Activated naive CD4-positive, alpha-beta T cell treated with anti-CD3 and anti-CD28 coated beads, Interleukin-2, amount 50 U/mL, for 24 hours (primary cell): ENCODE results near the gene KCNIP4.

Experiments used
- H3K27ac Mint-ChIP-seq: one replicate; pipeline ENCODE4 v1.8.0; 2021; ENCODE audit warnings: mild to moderate bottlenecking, mixed read lengths
- H3K27me3 Mint-ChIP-seq: one replicate; pipeline ENCODE4 v1.8.0; 2021; ENCODE audit warnings: mixed read lengths
- H3K36me3 Mint-ChIP-seq: one replicate; pipeline ENCODE4 v1.8.0; 2021; ENCODE audit warnings: mixed read lengths
- H3K4me1 Mint-ChIP-seq: one replicate; pipeline ENCODE4 v1.8.0; 2021; ENCODE audit warnings: mixed read lengths
- H3K4me3 Mint-ChIP-seq: one replicate; pipeline ENCODE4 v1.8.0; 2021; ENCODE audit warnings: mild to moderate bottlenecking, mixed read lengths
- H3K9me3 Mint-ChIP-seq: one replicate; pipeline ENCODE4 v1.8.0; 2021; ENCODE audit warnings: mixed read lengths

The KCNIP4 gene

DNA sequence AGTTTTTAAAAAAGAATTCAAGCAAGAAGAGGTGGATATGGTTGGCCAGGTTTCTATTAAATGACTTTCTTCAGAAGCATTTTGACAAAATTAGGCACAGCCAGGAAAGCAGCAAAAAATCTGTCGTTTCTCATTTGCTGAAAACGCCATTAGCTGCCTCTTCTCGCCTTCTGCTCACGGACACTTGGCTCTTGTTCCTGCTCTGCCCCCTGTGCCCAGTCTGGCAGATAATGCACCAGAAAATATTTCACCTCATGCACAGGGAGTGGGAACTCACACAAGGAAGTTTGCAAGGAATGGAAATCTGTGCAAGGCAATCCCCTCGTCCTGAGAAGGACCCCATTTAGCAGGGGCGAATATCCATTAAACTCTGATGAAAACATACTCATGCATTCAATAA lies 988.3 kb downstream of the KCNIP4 start:
- Mint-ChIP-seq H3K9me3 (no peaks in the 10 kb centered on the region), H3K4me3 (no peak overlapping the region), H3K27me3 (no peaks in the 10 kb centered on the region), H3K27ac (no peak overlapping the region), H3K4me1 (peaks cover 8% of the 10 kb centered on the region), H3K36me3 (no peaks in the 10 kb centered on the region)

- H3K4me3 Mint-ChIP-seq = no peak overlapping the region
Measured at GRCh38 chr4:20954541-20954940, 994.0 kb downstream of the KCNIP4 start.

DNA sequence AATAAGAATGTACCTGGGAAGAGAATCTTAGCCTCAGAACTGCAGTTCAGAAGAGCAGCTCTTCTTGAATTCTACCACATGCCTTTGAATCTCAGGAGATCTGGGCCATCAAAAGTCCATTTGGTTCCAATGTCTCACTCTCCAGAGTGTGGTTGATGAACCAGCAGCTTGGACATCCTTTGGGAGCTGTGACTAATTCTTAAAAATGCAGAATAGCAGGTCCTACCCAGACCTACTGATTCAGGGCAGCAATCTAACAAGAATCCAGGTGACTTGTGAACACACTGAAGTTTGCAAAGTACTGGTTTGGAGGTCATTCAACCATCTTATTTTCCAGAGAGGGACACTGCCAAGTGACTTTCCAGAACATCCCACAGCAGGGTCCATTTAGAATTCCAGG lies 1003.6 kb downstream of the KCNIP4 start:
- Mint-ChIP-seq H3K27me3 (no peaks in the 10 kb centered on the region), H3K36me3 (no peaks in the 10 kb centered on the region), H3K4me1 (no peaks in the 10 kb centered on the region), H3K9me3 (no peaks in the 10 kb centered on the region), H3K4me3 (no peak overlapping the region), H3K27ac (no peak overlapping the region)

More at GRCh38 chr4:20954541-20954940, 994.0 kb downstream of the KCNIP4 start:
- Mint-ChIP-seq H3K9me3 (peaks cover 8% of the 10 kb centered on the region), H3K36me3 (no peaks in the 10 kb centered on the region), H3K4me1 (peaks cover 6% of the 10 kb centered on the region), H3K27me3 (no peaks in the 10 kb centered on the region), H3K27ac (no peak overlapping the region)

DNA sequence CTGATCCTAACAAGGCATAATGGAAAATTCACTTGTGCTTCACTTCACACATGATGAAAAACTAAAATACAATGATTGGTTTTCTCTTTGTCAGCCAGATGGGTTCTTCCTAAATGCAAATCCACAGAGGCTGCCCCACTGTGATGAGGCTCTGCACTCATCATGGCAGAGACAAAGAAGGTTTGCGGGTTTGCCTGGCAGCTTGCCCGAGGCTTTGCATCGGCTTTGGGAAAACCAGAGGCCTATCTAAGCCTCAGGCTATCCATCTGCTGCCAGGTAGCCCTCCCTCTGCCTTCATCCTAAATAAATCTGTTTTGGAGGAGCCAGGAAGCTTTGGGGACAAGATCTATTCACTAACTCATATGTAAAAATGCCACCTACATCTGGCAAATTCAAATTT lies 1004.1 kb downstream of the KCNIP4 start:
- H3K36me3 Mint-ChIP-seq = no peaks in the 10 kb centered on the region
- no peaks in the 10 kb centered on the region for H3K9me3 Mint-ChIP-seq
- no peaks in the 10 kb centered on the region for H3K27me3 Mint-ChIP-seq
- no peaks in the 10 kb centered on the region for H3K4me1 Mint-ChIP-seq
- H3K4me3 Mint-ChIP-seq = no peak overlapping the region
- H3K27ac Mint-ChIP-seq = no peak overlapping the region

- Mint-ChIP-seq H3K27ac (no peak overlapping the region), H3K36me3 (no peaks in the 10 kb centered on the region), H3K27me3 (no peaks in the 10 kb centered on the region), H3K4me3 (no peak overlapping the region), H3K9me3 (no peaks in the 10 kb centered on the region), H3K4me1 (no peaks in the 10 kb centered on the region)
Measured at GRCh38 chr4:20938204-20938603, 1010.4 kb downstream of the KCNIP4 start.

GRCh38 chr4:20926529-20926928 lies 1022.0 kb downstream of the KCNIP4 start:
- H3K27me3 Mint-ChIP-seq = no peaks in the 10 kb centered on the region
- no peaks in the 10 kb centered on the region for H3K9me3 Mint-ChIP-seq
- no peak overlapping the region for H3K4me3 Mint-ChIP-seq
- no peaks in the 10 kb centered on the region for H3K36me3 Mint-ChIP-seq
- no peaks in the 10 kb centered on the region for H3K4me1 Mint-ChIP-seq
- no peak overlapping the region for H3K27ac Mint-ChIP-seq

DNA sequence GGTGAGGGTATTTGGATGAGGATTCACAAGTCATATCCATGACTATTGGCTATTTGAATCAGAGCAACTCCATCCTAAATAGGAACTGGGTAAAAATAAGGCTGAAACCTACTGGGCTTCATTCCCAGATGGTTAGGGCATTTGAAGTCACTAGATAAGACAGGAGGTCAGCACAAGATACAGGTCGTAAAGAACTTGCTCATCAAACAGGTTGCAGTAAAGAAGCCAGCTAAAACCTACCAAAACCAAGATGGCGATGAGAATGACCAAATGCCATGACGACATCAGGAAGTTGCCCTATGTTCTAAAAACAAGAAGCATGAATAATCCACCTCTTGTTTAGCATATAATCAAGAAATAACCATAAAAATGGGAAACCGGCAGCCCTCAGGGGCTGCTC lies 1023.4 kb downstream of the KCNIP4 start:
- Mint-ChIP-seq H3K4me1 (no peaks in the 10 kb centered on the region), H3K4me3 (no peak overlapping the region), H3K27ac (no peak overlapping the region)

GRCh38 chr4:20922962-20923361 lies 1025.6 kb downstream of the KCNIP4 start:
- H3K27ac Mint-ChIP-seq = no peak overlapping the region
- H3K27me3 Mint-ChIP-seq = no peaks in the 10 kb centered on the region
- H3K9me3 Mint-ChIP-seq = no peaks in the 10 kb centered on the region
- peaks cover 10% of the 10 kb centered on the region for H3K4me1 Mint-ChIP-seq
- H3K36me3 Mint-ChIP-seq = no peaks in the 10 kb centered on the region
- no peak overlapping the region for H3K4me3 Mint-ChIP-seq

More for the DNA sequence above, 1023.4 kb downstream of the KCNIP4 start:
- H3K27me3 Mint-ChIP-seq = no peaks in the 10 kb centered on the region
- no peaks in the 10 kb centered on the region for H3K36me3 Mint-ChIP-seq
- H3K9me3 Mint-ChIP-seq = no peaks in the 10 kb centered on the region

- Mint-ChIP-seq H3K27ac (peak overlapping the region; percentile 81), H3K4me3 (peak overlapping the region; percentile 63), H3K27me3 (no peaks in the 10 kb centered on the region), H3K9me3 (no peaks in the 10 kb centered on the region), H3K36me3 (no peaks in the 10 kb centered on the region), H3K4me1 (peaks cover 41% of the 10 kb centered on the region)
Measured at GRCh38 chr4:20916106-20916505, 1032.5 kb downstream of the KCNIP4 start.

DNA sequence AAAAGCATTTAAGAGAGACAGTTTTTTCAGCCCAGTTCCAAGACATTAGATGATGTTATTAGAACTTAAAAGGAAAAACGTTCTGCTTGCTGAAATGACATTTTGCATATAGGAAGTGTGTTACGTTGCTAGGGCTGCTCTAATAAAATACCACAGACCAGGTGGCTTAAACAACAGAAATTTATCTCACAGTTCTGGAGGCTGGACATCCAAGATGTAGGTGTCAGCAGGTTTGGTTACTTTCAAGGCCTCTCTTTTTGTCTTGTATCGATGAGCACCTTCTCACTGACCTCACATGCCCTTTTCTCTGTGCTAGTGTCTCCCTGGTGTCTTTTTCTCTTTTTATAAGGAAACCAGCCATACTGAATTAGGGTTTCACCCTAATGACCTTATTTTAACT lies 1043.6 kb downstream of the KCNIP4 start:
- H3K27ac Mint-ChIP-seq = no peak overlapping the region
- H3K27me3 Mint-ChIP-seq = no peaks in the 10 kb centered on the region
- no peaks in the 10 kb centered on the region for H3K36me3 Mint-ChIP-seq
- no peaks in the 10 kb centered on the region for H3K9me3 Mint-ChIP-seq
- H3K4me3 Mint-ChIP-seq = no peak overlapping the region
- H3K4me1 Mint-ChIP-seq = no peaks in the 10 kb centered on the region

DNA sequence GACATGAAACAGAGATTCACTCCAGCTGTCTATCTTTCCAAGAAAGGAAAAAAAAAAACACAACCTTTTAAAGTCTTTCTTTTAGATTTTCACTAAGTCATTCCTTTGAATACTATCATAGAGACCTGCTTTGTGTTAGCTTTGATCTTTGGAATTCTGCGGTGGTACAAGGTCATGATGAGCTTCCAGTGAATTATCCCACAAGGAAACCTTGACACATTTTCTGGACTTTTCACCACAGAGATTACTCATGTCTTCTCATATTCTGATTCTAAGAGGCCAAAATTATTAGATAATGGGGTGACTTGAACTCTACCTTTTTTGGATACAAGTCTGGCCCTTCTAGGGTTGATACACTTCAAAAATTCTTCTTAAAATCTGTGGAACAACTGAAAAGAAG lies 1046.7 kb downstream of the KCNIP4 start:
- H3K27ac Mint-ChIP-seq = no peak overlapping the region
- no peaks in the 10 kb centered on the region for H3K27me3 Mint-ChIP-seq
- H3K4me1 Mint-ChIP-seq = no peaks in the 10 kb centered on the region
- H3K36me3 Mint-ChIP-seq = no peaks in the 10 kb centered on the region
- no peaks in the 10 kb centered on the region for H3K9me3 Mint-ChIP-seq
- no peak overlapping the region for H3K4me3 Mint-ChIP-seq

DNA sequence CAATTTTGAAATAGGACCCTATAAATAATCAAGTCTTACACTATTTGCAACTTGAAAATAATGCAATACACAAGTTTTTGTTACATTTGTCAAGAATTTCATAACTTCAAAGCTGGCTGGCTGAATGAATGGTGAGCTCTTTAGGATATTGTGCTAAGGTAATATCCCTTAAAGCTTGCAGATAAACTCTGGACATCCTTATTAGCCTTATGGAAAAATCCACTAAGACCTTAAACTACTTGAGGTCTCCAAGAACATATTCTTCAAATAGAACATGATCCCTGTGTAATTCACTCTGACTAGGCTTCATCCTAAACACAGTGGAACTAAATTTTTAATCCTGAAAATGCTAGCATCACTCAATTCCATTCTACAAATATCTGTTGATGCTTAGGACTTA lies 1049.0 kb downstream of the KCNIP4 start:
- H3K9me3 Mint-ChIP-seq = no peaks in the 10 kb centered on the region
- no peaks in the 10 kb centered on the region for H3K36me3 Mint-ChIP-seq
- no peaks in the 10 kb centered on the region for H3K4me1 Mint-ChIP-seq
- no peak overlapping the region for H3K4me3 Mint-ChIP-seq
- no peak overlapping the region for H3K27ac Mint-ChIP-seq
- no peaks in the 10 kb centered on the region for H3K27me3 Mint-ChIP-seq

GRCh38 chr4:20895988-20896387 lies 1052.6 kb downstream of the KCNIP4 start:
- Mint-ChIP-seq H3K4me1 (no peaks in the 10 kb centered on the region), H3K27me3 (no peaks in the 10 kb centered on the region), H3K9me3 (no peaks in the 10 kb centered on the region), H3K4me3 (no peak overlapping the region), H3K36me3 (no peaks in the 10 kb centered on the region), H3K27ac (no peak overlapping the region)

DNA sequence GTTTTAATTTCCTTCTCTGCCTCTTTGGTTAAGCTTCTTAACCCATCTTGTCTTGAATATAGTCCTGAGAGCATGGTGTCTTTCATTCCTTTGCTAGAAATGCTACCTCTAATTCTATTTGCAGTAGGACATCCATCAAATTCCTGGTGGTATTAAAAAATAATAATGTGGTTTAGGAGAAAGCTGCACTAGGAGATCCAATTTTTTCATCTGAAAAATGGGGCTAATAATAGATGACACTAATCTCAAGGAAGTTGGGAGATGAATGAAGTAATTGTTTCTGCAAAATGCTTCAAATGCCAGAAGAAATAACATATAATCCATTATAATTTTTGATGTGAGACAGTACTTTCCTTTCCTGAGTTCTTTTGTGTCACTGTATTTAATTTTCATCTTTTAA lies 1053.4 kb downstream of the KCNIP4 start:
- Mint-ChIP-seq H3K27ac (no peak overlapping the region), H3K4me1 (no peaks in the 10 kb centered on the region), H3K36me3 (no peaks in the 10 kb centered on the region), H3K9me3 (no peaks in the 10 kb centered on the region), H3K27me3 (no peaks in the 10 kb centered on the region), H3K4me3 (no peak overlapping the region)

- Mint-ChIP-seq H3K36me3 (no peaks in the 10 kb centered on the region), H3K27me3 (no peaks in the 10 kb centered on the region), H3K4me1 (no peaks in the 10 kb centered on the region), H3K27ac (no peak overlapping the region), H3K9me3 (peaks cover 9% of the 10 kb centered on the region), H3K4me3 (no peak overlapping the region)
Measured at GRCh38 chr4:20890761-20891160, 1057.8 kb downstream of the KCNIP4 start.

DNA sequence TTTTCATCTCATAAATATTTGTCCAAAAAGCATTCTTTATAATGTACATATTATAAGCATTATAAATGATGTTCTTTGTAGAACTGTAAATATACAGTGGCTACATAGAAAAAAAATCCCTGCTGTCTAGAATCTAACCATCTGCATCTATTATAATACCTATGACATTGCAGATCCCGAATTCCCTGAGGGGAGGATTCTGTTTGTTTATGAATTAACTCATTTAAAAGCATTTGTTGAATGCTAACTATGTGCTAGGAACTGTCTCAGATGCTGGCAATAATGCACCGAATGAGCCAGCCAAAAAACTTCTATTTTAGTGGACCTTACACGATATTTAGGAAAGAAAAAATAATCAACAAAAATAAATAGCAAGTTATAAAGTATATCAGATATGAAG lies 1058.7 kb downstream of the KCNIP4 start:
- H3K4me1 Mint-ChIP-seq = no peaks in the 10 kb centered on the region

GRCh38 chr4:20883677-20884076 lies 1064.9 kb downstream of the KCNIP4 start:
- Mint-ChIP-seq H3K9me3 (peaks cover 9% of the 10 kb centered on the region), H3K27me3 (no peaks in the 10 kb centered on the region), H3K4me3 (no peak overlapping the region), H3K27ac (no peak overlapping the region), H3K4me1 (no peaks in the 10 kb centered on the region), H3K36me3 (no peaks in the 10 kb centered on the region)

More for the DNA sequence above, 1058.7 kb downstream of the KCNIP4 start:
- Mint-ChIP-seq H3K9me3 (peaks cover 9% of the 10 kb centered on the region), H3K4me3 (no peak overlapping the region), H3K27me3 (no peaks in the 10 kb centered on the region), H3K36me3 (no peaks in the 10 kb centered on the region), H3K27ac (no peak overlapping the region)
